GM12878 (cell line): Measurements from ENCODE around the gene FUT6. TPM values are rescaled to one million over a fixed set of nuclear protein-coding genes. Genes with fewer than 3 reads are reported as not detected.

ENCODE experiments used
- ATAC-seq: fragments of 200-7000 bp; cut with Tn5 transposase; 3 replicates; pipeline ENCODE4 v1.9.1; 2020; ENCODE audit warnings: mild to moderate bottlenecking, moderate library complexity
- Bru-seq: library from RNA; stranded (reverse); fragments of 400-500 nt; gene quantifications from one replicate; lab custom pipeline; 2021; lab: Mats Ljungman, UMichigan
- BruChase-seq, 2 experiments: library from RNA; stranded (reverse); fragments of 400-500 nt; gene quantifications; one replicate each; lab custom pipeline; 2021; lab: Mats Ljungman, UMichigan
- BruUV-seq: library from RNA; stranded (reverse); fragments of 400-500 nt; replicated peaks from 2 replicates; lab custom pipeline; 2021; lab: Mats Ljungman, UMichigan
- CTCF ChIA-PET: fragments of 300-600 bp; sonication (Branson Sonifier 250); formaldehyde crosslinking; extraction: SDS; loops from one replicate; lab custom pipeline; 2021; ENCODE audit warnings: inconsistent platforms; lab: Yijun Ruan, JAX
- POLR2A ChIA-PET: fragments of 350-600 bp; formaldehyde crosslinking; extraction: SDS; loops from one replicate; lab custom pipeline; 2021; ENCODE audit warnings: inconsistent platforms; lab: Charles Lee
- RAD21 ChIA-PET: fragments of 300-600 bp; sonication (Branson Sonifier 250); formaldehyde crosslinking; loops from one replicate; lab custom pipeline; 2023; ENCODE audit warnings: antibody characterized with exemption; ENCODE audit not compliant: unreplicated experiment; lab: Charles Lee
- SMC1A ChIA-PET: fragments of 300-600 bp; sonication (Branson Sonifier 250); formaldehyde crosslinking; loops from one replicate; lab custom pipeline; 2023; ENCODE audit not compliant: unreplicated experiment, uncharacterized antibody; lab: Charles Lee
- DNase-seq: peaks from one replicate; pipeline ENCODE4 v3.0.0-alpha.2; 2011; ENCODE audit warnings: low read depth, low spot score
- FAIRE-seq: peaks from 3 replicates; lab custom pipeline; 2011; peaks lifted over from hg19 to GRCh38; lab: Jason Lieb, UNC
- H2AFZ ChIP-seq: 2 replicates; pipeline ENCODE4 v1.6.0; 2011; ENCODE audit warnings: low read depth, low read length, control low read depth; ENCODE audit not compliant: control insufficient read depth
- H3K27ac ChIP-seq: 2 replicates; pipeline ENCODE4 v1.5.1; 2011; ENCODE audit warnings: control low read depth; ENCODE audit not compliant: control insufficient read depth, insufficient read depth
- H3K27me3 ChIP-seq, 2 experiments: replicated peaks in 1 of 2; 2 replicates each; pipeline versions ENCODE4 v1.6.0 to v1.6.1; 2011; ENCODE audit warnings: low read length in 1 of 2; ENCODE audit not compliant: control insufficient read depth in 2 of 2, insufficient read depth in 2 of 2
- H3K36me3 ChIP-seq, 2 experiments: 2 replicates each; pipeline ENCODE4 v1.5.1; 2011; ENCODE audit warnings: low read length in 1 of 2; ENCODE audit not compliant: control insufficient read depth in 2 of 2, insufficient read depth in 2 of 2
- H3K4me1 ChIP-seq: 2 replicates; pipeline ENCODE4 v1.6.1; 2011; ENCODE audit warnings: mild to moderate bottlenecking, low read length, moderate library complexity, mixed read lengths; ENCODE audit not compliant: control insufficient read depth, insufficient read depth
- H3K4me2 ChIP-seq: 2 replicates; pipeline ENCODE4 v1.6.0; 2011; ENCODE audit warnings: control low read depth; ENCODE audit not compliant: control insufficient read depth, insufficient read depth
- H3K4me3 ChIP-seq: fragments of 200-600 bp; sonication (generic); 2 replicates; pipeline ENCODE4 v1.5.1; 2016
- H3K79me2 ChIP-seq: 2 replicates; pipeline ENCODE4 v1.6.0; 2011; ENCODE audit warnings: low read length; ENCODE audit not compliant: control insufficient read depth, insufficient read depth
- H3K9ac ChIP-seq: 2 replicates; pipeline ENCODE4 v1.8.0; 2011; ENCODE audit warnings: low read length, control low read depth, mixed read lengths; ENCODE audit not compliant: control insufficient read depth, insufficient read depth
- H3K9me3 ChIP-seq: replicated peaks from 3 replicates; pipeline ENCODE4 v1.5.1; 2011; ENCODE audit warnings: mild to moderate bottlenecking, low read length; ENCODE audit not compliant: control insufficient read depth, insufficient read depth
- H4K20me1 ChIP-seq: 2 replicates; pipeline ENCODE4 v1.6.0; 2011; ENCODE audit not compliant: control insufficient read depth, insufficient read depth
- ATF3 ChIP-seq: IDR thresholded peaks from 2 replicates; pipeline ENCODE4 v1.6.1; 2011; ENCODE audit warnings: low read depth, mild to moderate bottlenecking, low read length, moderate library complexity, borderline replicate concordance; ENCODE audit errors: extremely low read depth
- E4F1 ChIP-seq: fragments of 450-650 bp; IDR thresholded peaks from 2 replicates; pipeline ENCODE4 v1.6.1; 2018; ENCODE audit warnings: borderline replicate concordance, mild to moderate bottlenecking; ENCODE audit not compliant: partially characterized antibody
- RAD21 ChIP-seq: IDR thresholded peaks from 2 replicates; pipeline ENCODE4 v1.6.1; 2011; ENCODE audit warnings: mild to moderate bottlenecking, low read depth, low read length, moderate library complexity; ENCODE audit not compliant: insufficient read depth
- RAD51 ChIP-seq: fragments of 450-650 bp; IDR thresholded peaks from 2 replicates; pipeline ENCODE4 v1.6.1; 2016; ENCODE audit warnings: moderate library complexity, mild to moderate bottlenecking, inconsistent platforms
- SIN3A ChIP-seq: IDR thresholded peaks from 2 replicates; pipeline ENCODE4 v1.6.1; 2012; ENCODE audit warnings: low read depth, low read length, improper control_type of control experiment
- SKIL ChIP-seq: fragments of 450-650 bp; IDR thresholded peaks from 2 replicates; pipeline ENCODE4 v1.6.1; 2017; ENCODE audit warnings: mild to moderate bottlenecking, low read depth, inconsistent platforms; ENCODE audit not compliant: poor library complexity, severe bottlenecking
- TAF1 ChIP-seq: IDR thresholded peaks from 2 replicates; pipeline ENCODE4 v1.6.1; 2011; ENCODE audit warnings: mild to moderate bottlenecking, low read depth, low read length, borderline replicate concordance
- WRNIP1 ChIP-seq: IDR thresholded peaks from 2 replicates; pipeline ENCODE4 v1.6.1; 2011; ENCODE audit warnings: low read depth, low read length, improper control_type of control experiment, borderline replicate concordance
- WGBS: methylation state at CpG from one replicate; pipeline ENCODE4 v1.1.6; 2016; ENCODE audit warnings: low lambda C conversion rate; ENCODE audit not compliant: insufficient replicate concordance, insufficient coverage; ENCODE audit errors: missing lambda C conversion rate; 5-methylcytosine and 5-hydroxymethylcytosine counted together
- in situ Hi-C: fragments of 300-500 bp; cut with MboI; formaldehyde crosslinking; loops from 9 replicates; pipeline ENCODE4 v1.14.3; 2018; ENCODE audit warnings: mixed read lengths
- intact Hi-C: fragments of 100-400 bp; cut with micrococcal nuclease; formaldehyde crosslinking; loops from one replicate; pipeline ENCODE4 v1.14.2; 2022; ENCODE audit not compliant: unreplicated experiment
- long read RNA-seq, 2 experiments: library from polyadenylated mRNA; unstranded; transcript quantifications; one replicate each; pipeline ENCODE4 v2.0.0, GENCODE V29; 2019 to 2020
- polyA minus RNA-seq, 3 experiments: library from RNA; depleted of rRNA, polyadenylated mRNA; stranded (reverse); fragments of >200 nt; gene quantifications; 2 replicates each; pipeline ENCODE4 v1.2.3, GENCODE V29; 2011
- polyA plus RNA-seq, 11 experiments: library from polyadenylated mRNA; depleted of rRNA in 4 of 11; unstranded in 6 of 11; stranded (reverse) in 5 of 11; fragments of >200 nt; fragmentation: Nextera tagmentation in 4 of 11; fragmentation: Illumina TruSeq in 1 of 11; extraction: Ambion mirVana in 4 of 11; extraction: Trizol in 1 of 11; gene quantifications; 1 replicate in 1 of 11; 2 replicates in 10 of 11; pipeline versions ENCODE4 v1.2.1 to v1.2.3, GENCODE V29; 2011 to 2016; ENCODE audit warnings: inconsistent platforms in 2 of 11, missing spikeins in 2 of 11, low read depth in 1 of 11
- total RNA-seq, 4 experiments: library from RNA; depleted of rRNA in 3 of 4; stranded (reverse); fragments of >200 nt in 3 of 4; fragmentation: Illumina TruSeq in 1 of 4; extraction: Trizol in 1 of 4; gene quantifications; 2 replicates each; pipeline versions ENCODE4 v1.2.1 to v1.2.3, GENCODE V29; 2013 to 2021

FUT6 gene
- total RNA-seq (2013; cell fraction: nucleolus; rRNA removed), result 0.39 and 0.42 TPM in 2 replicates
- total RNA-seq (2014; rRNA removed), result not detected in 2 replicates
- not detected in 2 replicates for total RNA-seq (2014; rRNA removed; fragmentation: Illumina TruSeq; extraction: Trizol)
- total RNA-seq (2021), result not detected in 2 replicates
- not detected for polyA plus RNA-seq (2011; ENCODE audit: low read depth)
- polyA plus RNA-seq (2011; rRNA removed), result not detected in 2 replicates
- not detected in 2 replicates for polyA plus RNA-seq (2011; cell fraction: cytosol; rRNA removed)
- not detected in 2 replicates for polyA plus RNA-seq (2011; cell fraction: nucleus; rRNA removed)
- polyA plus RNA-seq (2012), result not detected in 2 replicates
- not detected in 2 replicates for polyA plus RNA-seq (2014; fragmentation: Illumina TruSeq; extraction: Trizol)
- not detected for polyA plus RNA-seq (2014; fragmentation: Nextera tagmentation; extraction: Ambion mirVana)
- polyA plus RNA-seq (2014; rRNA removed), result not detected in 2 replicates
- polyA plus RNA-seq (2016; fragmentation: Nextera tagmentation; extraction: Ambion mirVana), result not detected
- polyA minus RNA-seq (2011; rRNA and poly(A)+ RNA removed), result not detected in 2 replicates
- not detected in 2 replicates for polyA minus RNA-seq (2011; cell fraction: cytosol; rRNA and poly(A)+ RNA removed)
- not detected in 2 replicates for polyA minus RNA-seq (2011; cell fraction: nucleus; rRNA and poly(A)+ RNA removed)
- Bru-seq, nascent RNA, result not detected
- BruChase-seq, experiment 1, labeled RNA remaining after a 6-hour chase, result percentile 19 among the genes with signal in this experiment
- BruChase-seq, experiment 2, labeled RNA remaining after a 2-hour chase, result percentile 13 among the genes with signal in this experiment
- long read RNA-seq, experiment 1, result 0 reads
- long read RNA-seq, experiment 2, result 0 reads

GRCh38 chr19:5839065-5840017 lies at the start of gene FUT6:
Gene FUT6 (minus strand): TSS chr19:5839702. CDS start chr19:5832567, 7,135 bp downstream.
- H3K9ac ChIP-seq, result no peak within 1 kb of the TSS
- no peaks in the 10 kb centered on the region for H4K20me1 ChIP-seq
- H3K9me3 ChIP-seq, result no peaks in the 10 kb centered on the region
- no peak within 1 kb of the TSS for H3K27ac ChIP-seq
- no peaks in the 10 kb centered on the region for H3K79me2 ChIP-seq
- no peak for TF ChIP-seq RAD51
- no peak for TF ChIP-seq SKIL
- TF ChIP-seq TAF1, result no peak
- TF ChIP-seq ATF3, result no peak
- no peak for TF ChIP-seq E4F1
- TF ChIP-seq SIN3A, result no peak
- no peak for TF ChIP-seq RAD21
- no peak for TF ChIP-seq WRNIP1
- CTCF ChIA-PET, result no interaction called here
- intact Hi-C loops (no loop called here), in situ Hi-C loops (no loop called here)
- no peak for FAIRE-seq
- POLR2A ChIA-PET, result interaction anchor here (0.6 kb wide), 1 partner anchor 12 kb away, joined by 3 read pairs; no protein-coding TSS in a partner anchor
- RAD21 ChIA-PET, result no interaction called here
- DNase-seq, result no peak
- 39% methylated on average over 9 of the region's 9 CpGs for WGBS
- H2AFZ ChIP-seq, result no peak within 1 kb of the TSS
- H3K27me3 ChIP-seq, result no peaks in the 10 kb centered on the region; a peak in 1 of 4 replicates
- no peak within 1 kb of the TSS for H3K4me2 ChIP-seq
- no TSS peak for BruUV-seq
- no peak for ATAC-seq
- H3K4me1 ChIP-seq, result no peaks in the 10 kb centered on the region
- SMC1A ChIA-PET, result no interaction called here
- H3K36me3 ChIP-seq, result no peaks in the 10 kb centered on the region
- H3K4me3 ChIP-seq, result no peak within 1 kb of the TSS
